HepG2 (cell line): Measurements from ENCODE around the gene ZNF625. TPM values are rescaled to one million over a fixed set of nuclear protein-coding genes. Genes with fewer than 3 reads are reported as not detected.
A peak's percentile ranks its signal among the peaks of the same experiment; 100 is the strongest.

Experiments used
- ATAC-seq: fragments of 200-7000 bp; cut with Tn5 transposase; 3 replicates; pipeline ENCODE4 v1.9.1; 2020; ENCODE audit warnings: mild to moderate bottlenecking, moderate library complexity
- BruUV-seq: library from RNA; stranded (reverse); fragments of 400-500 nt; replicated peaks from 2 replicates; lab custom pipeline; 2021; lab: Mats Ljungman, UMichigan
- CTCF ChIA-PET: fragments of 300-600 bp; formaldehyde crosslinking; extraction: SDS; loops from one replicate; lab custom pipeline; 2021; ENCODE audit warnings: low total read pairs, inconsistent platforms, low intra/inter-chr PET ratio; lab: Yijun Ruan, JAX
- POLR2A ChIA-PET: fragments of 350-600 bp; sonication (Branson Sonifier 250); formaldehyde crosslinking; loops from one replicate; lab custom pipeline; 2020; ENCODE audit warnings: antibody characterized with exemption, inconsistent platforms; lab: Yijun Ruan, JAX
- DNase-seq: peaks from one replicate; pipeline ENCODE4 v3.0.0-alpha.2; 2015; ENCODE audit warnings: low spot score
- FAIRE-seq: peaks from 3 replicates; lab custom pipeline; 2011; peaks lifted over from hg19 to GRCh38; lab: Jason Lieb, UNC
- H2AFZ ChIP-seq: one replicate; pipeline ENCODE4 v1.6.1; 2011; ENCODE audit warnings: low read length, inconsistent platforms
- H3K27ac ChIP-seq: fragments of 300-600 bp; 3 replicates; pipeline ENCODE4 v1.8.0; 2011; ENCODE audit warnings: mixed run types, mild to moderate bottlenecking, mixed read lengths, low read length, inconsistent platforms; ENCODE audit not compliant: insufficient read depth; ENCODE audit errors: extremely low read length
- H3K27me3 ChIP-seq, 2 experiments: fragments of 200-600 bp in 1 of 2; 2 replicates in 1 of 2; 3 replicates in 1 of 2; pipeline versions ENCODE4 v1.6.0 to v1.8.0; 2011; ENCODE audit warnings: low read length in 2 of 2, mild to moderate bottlenecking in 2 of 2, moderate library complexity in 2 of 2, inconsistent platforms in 1 of 2; ENCODE audit not compliant: insufficient read depth in 2 of 2, control insufficient read depth in 1 of 2
- H3K36me3 ChIP-seq, 2 experiments: fragments of 200-600 bp in 1 of 2; replicated peaks in 1 of 2; 2 replicates in 1 of 2; 3 replicates in 1 of 2; pipeline versions ENCODE4 v1.5.1 to v1.8.0; 2011; ENCODE audit warnings: low read length in 2 of 2, inconsistent platforms in 1 of 2; ENCODE audit not compliant: insufficient read depth in 2 of 2, control insufficient read depth in 1 of 2
- H3K4me1 ChIP-seq: 2 replicates; pipeline ENCODE4 v1.5.1; 2012; ENCODE audit warnings: low read length, inconsistent platforms; ENCODE audit not compliant: insufficient read depth
- H3K4me2 ChIP-seq: 2 replicates; pipeline ENCODE4 v1.6.0; 2011; ENCODE audit warnings: low read depth, low read length, inconsistent platforms
- H3K4me3 ChIP-seq, 3 experiments: fragments of 200-600 bp in 1 of 3; sonication (generic), shearing (Covaris generic) in 1 of 3; replicated peaks in 1 of 3; 2 replicates each; pipeline ENCODE4 v1.5.1; 2011 to 2016; ENCODE audit warnings: low read length in 3 of 3, inconsistent platforms in 2 of 3, low read depth in 2 of 3, mild to moderate bottlenecking in 2 of 3, control low read depth in 1 of 3, mixed read lengths in 1 of 3; ENCODE audit not compliant: insufficient read depth in 1 of 3
- H3K79me2 ChIP-seq: one replicate; pipeline ENCODE4 v1.6.1; 2011; ENCODE audit warnings: low read length, inconsistent platforms; ENCODE audit not compliant: insufficient read depth
- H3K9ac ChIP-seq: 2 replicates; pipeline ENCODE4 v1.6.0; 2011; ENCODE audit warnings: mild to moderate bottlenecking, low read depth, low read length, inconsistent platforms; ENCODE audit not compliant: insufficient read depth
- H3K9me3 ChIP-seq: 2 replicates; pipeline ENCODE4 v1.5.1; 2012; ENCODE audit warnings: mild to moderate bottlenecking, low read length
- H4K20me1 ChIP-seq: 2 replicates; pipeline ENCODE4 v1.6.0; 2011; ENCODE audit warnings: inconsistent platforms, mild to moderate bottlenecking, low read length, moderate library complexity; ENCODE audit not compliant: insufficient read depth
- CTCF ChIP-seq: sonication (generic); formaldehyde crosslinking; IDR thresholded peaks from 2 replicates; pipeline ENCODE4 v1.5.0; 2020; ENCODE audit warnings: mild to moderate bottlenecking, missing genetic modification reagents, moderate library complexity
- KDM2A ChIP-seq: sonication (generic); formaldehyde crosslinking; IDR thresholded peaks from 2 replicates; pipeline ENCODE4 v1.4.0; 2020; ENCODE audit warnings: low read depth, missing genetic modification reagents, borderline replicate concordance
- RAD21 ChIP-seq: fragments of 450-650 bp; formaldehyde crosslinking; IDR thresholded peaks from 2 replicates; pipeline ENCODE4 v1.5.0; 2020; ENCODE audit warnings: mild to moderate bottlenecking
- SMC3 ChIP-seq: IDR thresholded peaks from 2 replicates; pipeline ENCODE4 v1.6.1; 2011; ENCODE audit warnings: low read length, improper control_type of control experiment
- SPEN ChIP-seq: sonication (generic); formaldehyde crosslinking; IDR thresholded peaks from 2 replicates; pipeline ENCODE4 v1.5.1; 2020; ENCODE audit warnings: low read depth, mild to moderate bottlenecking, missing genetic modification reagents
- THAP11 ChIP-seq: IDR thresholded peaks from 2 replicates; pipeline ENCODE4 v1.6.1; 2016; ENCODE audit warnings: missing biosample characterization, missing genetic modification reagents
- ZMYM4 ChIP-seq: sonication (generic); formaldehyde crosslinking; IDR thresholded peaks from 2 replicates; pipeline ENCODE4 v1.8.1; 2023; ENCODE audit warnings: mild to moderate bottlenecking, missing genetic modification reagents
- ZNF318 ChIP-seq: sonication (generic); formaldehyde crosslinking; IDR thresholded peaks from 2 replicates; pipeline ENCODE4 v1.4.0; 2020; ENCODE audit warnings: mild to moderate bottlenecking, missing genetic modification reagents
- ZNF749 ChIP-seq: sonication (generic); formaldehyde crosslinking; IDR thresholded peaks from 2 replicates; pipeline ENCODE4 v1.8.0; 2022; ENCODE audit warnings: mild to moderate bottlenecking, missing genetic modification reagents, moderate library complexity, borderline replicate concordance
- WGBS: methylation state at CpG from one replicate; pipeline ENCODE4 v1.1.6; 2017; ENCODE audit warnings: low lambda C conversion rate; 5-methylcytosine and 5-hydroxymethylcytosine counted together
- in situ Hi-C: cut with HindIII; loops from 2 replicates; pipeline ENCODE4 v1.10.0; 2017; ENCODE audit warnings: low pct_unique_long_range_greater_than_20kb; ENCODE audit not compliant: extremely low pct_ligation_motif_present
- intact Hi-C: fragments of 100-400 bp; cut with micrococcal nuclease; formaldehyde crosslinking; loops from one replicate; pipeline ENCODE4 v1.10.0; 2022; ENCODE audit not compliant: unreplicated experiment
- polyA plus RNA-seq, 8 experiments: library from polyadenylated mRNA; depleted of rRNA in 3 of 8; stranded (reverse) in 7 of 8; unstranded in 1 of 8; fragments of >200 nt; fragmentation: Illumina TruSeq in 4 of 8; extraction: Trizol in 4 of 8; gene quantifications; 2 replicates each; pipeline versions ENCODE4 v1.2.1 to v1.2.3, GENCODE V29; 2011 to 2016; ENCODE audit warnings: low read depth in 4 of 8, missing spikeins in 1 of 8, mixed read lengths in 1 of 8; ENCODE audit not compliant: insufficient read depth in 1 of 8
- total RNA-seq, 5 experiments: library from RNA; depleted of rRNA; stranded (reverse); fragments of >200 nt; fragmentation: Illumina TruSeq; extraction: Trizol; gene quantifications; 2 replicates each; pipeline ENCODE4 v1.2.3, GENCODE V29; 2016; ENCODE audit warnings: low read depth in 1 of 5

The ZNF625 gene
- total and polyA plus RNA-seq, 2 of the 13 experiments (the other 11 are each of a cell fraction or from before 2014, with no cell fraction given) = 1.7 to 12.2 TPM

- no peaks in the 10 kb centered on the region for H3K79me2 ChIP-seq
- H3K27ac ChIP-seq = no peak overlapping the region
- ChIA-PET POLR2A (no interaction called here), CTCF (interaction anchor here (1.5 to 1.9 kb wide), 2 partner anchors 144 to 164 kb away, joined by 11 to 20 read pairs; partner anchors contain the start of gene ZNF442)
- H3K4me1 ChIP-seq = 0 out of 2 replicates have a peak, but pooled peaks cover 7% of the 10 kb centered on the region
- no peak overlapping the region for H3K9ac ChIP-seq
- peak; percentile 88 for FAIRE-seq
- H4K20me1 ChIP-seq = no peaks in the 10 kb centered on the region
- no peaks in the 10 kb centered on the region for H3K36me3 ChIP-seq
- ATAC-seq = peak; percentile 96
- intact Hi-C loops = loop anchor here (1.0 to 5.0 kb wide), 2 partner anchors 145 to 165 kb away; partner anchors contain the start of gene ZNF442
- H3K4me2 ChIP-seq = no peak overlapping the region
- WGBS = 10% methylated on average over 3 of the region's 4 CpGs
- no peak overlapping the region for H3K4me3 ChIP-seq
- no TSS peak for BruUV-seq
- DNase-seq = peak; percentile 56
- H3K9me3 ChIP-seq = peaks cover 9% of the 10 kb centered on the region
- H3K27me3 ChIP-seq = no peaks in the 10 kb centered on the region
- in situ Hi-C loops = loop anchor here (5.0 kb wide), 1 partner anchor 145 kb away; no protein-coding TSS in a partner anchor
- H2AFZ ChIP-seq = no peak overlapping the region
- TF ChIP-seq ZNF318 (CRISPR knock-in tag) = no peak
- peak; percentile 85 for TF ChIP-seq SMC3
- peak; percentile 91 for TF ChIP-seq CTCF (CRISPR knock-in tag)
- TF ChIP-seq RAD21 (CRISPR knock-in tag) = peak; percentile 81
- peak; percentile 31; the same call in 1 of the 2 replicates for TF ChIP-seq ZMYM4 (CRISPR knock-in tag)
- 0 out of 2 replicates have a peak, but pooled peaks have one; percentile 36 for TF ChIP-seq THAP11
- TF ChIP-seq ZNF749 = no peak
- TF ChIP-seq KDM2A (CRISPR knock-in tag) = 0 out of 2 replicates have a peak, but pooled peaks have one; percentile 18
- TF ChIP-seq SPEN (CRISPR knock-in tag) = peak; percentile 33; the same call in 1 of the 2 replicates
Measured at GRCh38 chr19:12202250-12202649, 45.7 kb upstream of the ZNF625 start.
